OCI-LY1 (cell line): ENCODE data around the gene CEACAM20.

ENCODE experiments used
- H2AFZ ChIP-seq: fragments of 200-600 bp; sonication (generic), shearing (Covaris generic); 2 replicates; pipeline ENCODE4 v1.6.0; 2014; ENCODE audit warnings: antibody characterized with exemption, mild to moderate bottlenecking, low read length
- H3F3A ChIP-seq: fragments of 200-600 bp; sonication (generic), shearing (Covaris generic); 2 replicates; pipeline ENCODE4 v1.6.0; 2014; ENCODE audit warnings: mild to moderate bottlenecking, antibody characterized with exemption, low read length, moderate library complexity; ENCODE audit not compliant: insufficient read depth
- H3K27ac ChIP-seq: fragments of 200-600 bp; sonication (generic); 2 replicates; pipeline ENCODE4 v1.5.1; 2014; ENCODE audit warnings: low read length, mixed run types, mild to moderate bottlenecking, low read depth; ENCODE audit not compliant: poor library complexity, severe bottlenecking
- H3K27me3 ChIP-seq: fragments of 200-600 bp; sonication (generic); 2 replicates; pipeline ENCODE4 v1.6.0; 2014; ENCODE audit warnings: antibody characterized with exemption, mild to moderate bottlenecking, low read length, moderate library complexity; ENCODE audit not compliant: insufficient read depth
- H3K36me3 ChIP-seq: fragments of 200-600 bp; sonication (generic); 2 replicates; pipeline ENCODE4 v1.6.1; 2014; ENCODE audit warnings: mild to moderate bottlenecking, antibody characterized with exemption, low read length, moderate library complexity, mixed read lengths; ENCODE audit not compliant: insufficient read depth
- H3K4me1 ChIP-seq: fragments of 200-600 bp; sonication (generic); 2 replicates; pipeline ENCODE4 v1.5.1; 2014; ENCODE audit warnings: mild to moderate bottlenecking, low read length, moderate library complexity; ENCODE audit not compliant: insufficient read depth, severe bottlenecking
- H3K4me2 ChIP-seq: fragments of 200-600 bp; sonication (generic), shearing (Covaris generic); 2 replicates; pipeline ENCODE4 v1.6.1; 2014; ENCODE audit warnings: low read length
- H3K4me3 ChIP-seq: fragments of 200-600 bp; sonication (generic); 2 replicates; pipeline ENCODE4 v1.5.1; 2014; ENCODE audit warnings: low read length, low read depth, mild to moderate bottlenecking, mixed read lengths; ENCODE audit not compliant: poor library complexity, severe bottlenecking
- H3K79me2 ChIP-seq: fragments of 200-600 bp; shearing (Covaris generic); 2 replicates; pipeline ENCODE4 v1.6.1; 2016; ENCODE audit warnings: mixed run types, low read length, mixed read lengths; ENCODE audit not compliant: insufficient read depth
- H3K9ac ChIP-seq: fragments of 200-600 bp; sonication (generic), shearing (Covaris generic); 2 replicates; pipeline ENCODE4 v1.6.1; 2014; ENCODE audit warnings: mild to moderate bottlenecking, low read length, mixed read lengths
- H3K9me2 ChIP-seq: fragments of 200-600 bp; sonication (generic), shearing (Covaris generic); 2 replicates; pipeline ENCODE4 v1.6.1; 2014; ENCODE audit warnings: low read depth, mild to moderate bottlenecking, low read length, mixed read lengths
- H3K9me3 ChIP-seq: fragments of 200-600 bp; shearing (Covaris generic); 2 replicates; pipeline ENCODE4 v1.6.1; 2014; ENCODE audit warnings: low read length, mixed read lengths
- H4K20me1 ChIP-seq: fragments of 200-600 bp; sonication (generic), shearing (Covaris generic); 2 replicates; pipeline ENCODE4 v1.6.0; 2016; ENCODE audit warnings: mild to moderate bottlenecking, low read length; ENCODE audit not compliant: insufficient read depth
- CTCF ChIP-seq: fragments of 200-600 bp; sonication (generic), shearing (Covaris generic); IDR thresholded peaks from 2 replicates; pipeline ENCODE4 v1.5.1; 2017; ENCODE audit warnings: mild to moderate bottlenecking, antibody characterized with exemption, low read length, moderate library complexity, mixed read lengths
- EZH2 ChIP-seq: fragments of 200-600 bp; sonication (generic), shearing (Covaris generic); IDR thresholded peaks from 2 replicates; pipeline ENCODE4 v1.8.0; 2017; ENCODE audit warnings: borderline replicate concordance, mixed run types, mild to moderate bottlenecking, antibody characterized with exemption, low read length, moderate library complexity, mixed read lengths

The CEACAM20 gene

GRCh38 chr19:44512326-44513298 lies 16.9 kb downstream of the CEACAM20 start:
- TF ChIP-seq CTCF, result peak; percentile 64
- TF ChIP-seq EZH2, result no peak
- no peaks in the 10 kb centered on the region for H3K9me2 ChIP-seq

GRCh38 chr19:44509478-44509877 lies 20.0 kb downstream of the CEACAM20 start:
- H3K27me3 ChIP-seq, result no peaks in the 10 kb centered on the region
- H3K79me2 ChIP-seq, result no peaks in the 10 kb centered on the region
- H3K4me1 ChIP-seq, result no peaks in the 10 kb centered on the region
- H3K9me3 ChIP-seq, result no peaks in the 10 kb centered on the region
- no peaks in the 10 kb centered on the region for H3K36me3 ChIP-seq
- no peak overlapping the region for H3K27ac ChIP-seq
- no peak overlapping the region for H3K4me2 ChIP-seq
- no peak overlapping the region for H3K4me3 ChIP-seq
- no peaks in the 10 kb centered on the region for H3K9me2 ChIP-seq
- TF ChIP-seq EZH2 (no peak), CTCF (no peak)
- no peak overlapping the region for H2AFZ ChIP-seq
- H3K9ac ChIP-seq, result no peak overlapping the region
- no peaks in the 10 kb centered on the region for H4K20me1 ChIP-seq
- no peaks in the 10 kb centered on the region for H3F3A ChIP-seq

More at GRCh38 chr19:44512326-44513298, 16.9 kb downstream of the CEACAM20 start:
- H3K9ac ChIP-seq, result no peak overlapping the region
- H3F3A ChIP-seq, result no peaks in the 10 kb centered on the region
- no peak overlapping the region for H2AFZ ChIP-seq
- H3K36me3 ChIP-seq, result no peaks in the 10 kb centered on the region
- no peaks in the 10 kb centered on the region for H4K20me1 ChIP-seq
- H3K4me3 ChIP-seq, result no peak overlapping the region
- no peaks in the 10 kb centered on the region for H3K4me1 ChIP-seq
- H3K27me3 ChIP-seq, result no peaks in the 10 kb centered on the region
- H3K79me2 ChIP-seq, result no peaks in the 10 kb centered on the region
- no peak overlapping the region for H3K27ac ChIP-seq
- H3K9me3 ChIP-seq, result no peaks in the 10 kb centered on the region
- H3K4me2 ChIP-seq, result no peak overlapping the region

- peak within 1 kb of the TSS; percentile 96 for H2AFZ ChIP-seq
- no peaks in the 10 kb centered on the region for H3F3A ChIP-seq
- H3K79me2 ChIP-seq, result peaks cover 20% of the 10 kb centered on the region
- H4K20me1 ChIP-seq, result no peaks in the 10 kb centered on the region
- peak within 1 kb of the TSS; percentile 58 for H3K27ac ChIP-seq
- no peaks in the 10 kb centered on the region for H3K9me2 ChIP-seq
- peak within 1 kb of the TSS; percentile 73 for H3K4me2 ChIP-seq
- H3K9ac ChIP-seq, result peak within 1 kb of the TSS; percentile 89
- H3K36me3 ChIP-seq, result peaks cover 41% of the 10 kb centered on the region
- peak within 1 kb of the TSS; percentile 96 for H3K4me3 ChIP-seq
- TF ChIP-seq EZH2 (no peak), CTCF (peak; percentile 25)
- peaks cover 13% of the 10 kb centered on the region for H3K4me1 ChIP-seq
- H3K9me3 ChIP-seq, result peaks cover 39% of the 10 kb centered on the region
- no peaks in the 10 kb centered on the region; the same call in 1 of the 2 replicates for H3K27me3 ChIP-seq
Measured at GRCh38 chr19:44499962-44500949, 29.2 kb downstream of the CEACAM20 start, which contains the start of gene ZNF180. ZNF180 (minus strand) TSS chr19:44500522; CDS start chr19:44497334, 3,188 bp downstream.
